DOHH2 (cell line): ENCODE results near the gene PPP1R15A.

Experiments
- CTCF ChIP-seq: fragments of 200-600 bp; sonication (generic); IDR thresholded peaks from one replicate; pipeline ENCODE4 v1.5.1; 2014; ENCODE audit warnings: antibody characterized with exemption, mild to moderate bottlenecking, low read depth, low read length; ENCODE audit not compliant: poor library complexity, severe bottlenecking
- EZH2phosphoT487 ChIP-seq: fragments of 200-600 bp; sonication (generic); IDR thresholded peaks from 2 replicates; pipeline ENCODE4 v1.6.1; 2017; ENCODE audit warnings: borderline replicate concordance, mild to moderate bottlenecking, antibody characterized with exemption, low read length, moderate library complexity, mixed read lengths

GRCh38 chr19:48914181-48914580 is 42.0 kb downstream of the PPP1R15A start:
- TF ChIP-seq CTCF (no peak), EZH2phosphoT487 (no peak)
